GM12891 (cell line): ENCODE results near the gene RPL32.

Source experiments
- POLR2A ChIP-seq: IDR thresholded peaks from 2 replicates; pipeline ENCODE4 v1.6.1; 2011; ENCODE audit warnings: low read depth, low read length, control low read depth
- POLR2AphosphoS5 ChIP-seq: IDR thresholded peaks from 2 replicates; pipeline ENCODE4 v1.6.1; 2011; ENCODE audit warnings: low read depth, low read length, control low read depth

DNA sequence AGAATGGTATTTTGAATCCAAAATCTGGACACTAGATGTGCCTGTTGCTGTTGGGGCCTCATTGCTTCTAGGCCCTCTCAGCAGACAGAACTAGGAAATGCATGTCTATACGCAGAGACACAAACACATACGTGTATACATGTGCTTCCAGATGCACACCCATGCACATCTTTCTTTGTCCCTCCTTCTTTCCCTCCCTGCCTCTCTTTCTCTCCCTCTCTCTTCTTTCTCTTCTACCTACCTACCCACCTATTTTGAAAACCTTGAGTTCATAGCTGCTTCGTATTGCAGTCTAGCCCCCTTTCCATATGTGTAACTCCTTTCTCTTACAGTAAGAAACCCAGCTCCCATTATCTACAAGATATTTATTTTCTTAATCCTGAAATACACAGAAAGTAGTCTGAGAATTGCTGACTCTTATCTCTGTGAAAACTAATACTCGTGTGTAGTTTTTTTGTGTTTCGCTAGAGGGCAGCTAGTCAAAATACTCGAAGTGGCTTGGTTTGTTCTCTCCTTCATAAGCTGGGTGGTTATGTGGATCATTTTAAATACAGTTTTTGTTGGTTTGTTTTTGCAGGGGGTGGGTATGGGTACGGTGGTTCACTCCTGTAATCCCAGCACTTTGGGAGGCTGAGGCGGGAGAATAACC, 18.5 kb downstream of the RPL32 start:
- TF ChIP-seq POLR2A, result no peak
- TF ChIP-seq POLR2AphosphoS5, result no peak
